Testis (tissue), 2 donors: ENCODE results near the gene SNAPC1.

Experiments
- POLR2A ChIP-seq: fragments of 450-650 bp; IDR thresholded peaks from one replicate; pipeline ENCODE4 v1.6.1; 2017; ENCODE audit warnings: antibody characterized with exemption, mild to moderate bottlenecking, moderate library complexity
- TF ChIP-seq, protein P1 (sequence below), 3 experiments: fragments of 450-650 bp in 2 of 3; fragments of 200-600 bp in 1 of 3; sonication (generic) in 1 of 3; IDR thresholded peaks; one replicate each; pipeline ENCODE4 v1.5.1; 2016 to 2019; ENCODE audit warnings: antibody characterized with exemption in 3 of 3, mild to moderate bottlenecking in 2 of 3, moderate library complexity in 1 of 3

DNA sequence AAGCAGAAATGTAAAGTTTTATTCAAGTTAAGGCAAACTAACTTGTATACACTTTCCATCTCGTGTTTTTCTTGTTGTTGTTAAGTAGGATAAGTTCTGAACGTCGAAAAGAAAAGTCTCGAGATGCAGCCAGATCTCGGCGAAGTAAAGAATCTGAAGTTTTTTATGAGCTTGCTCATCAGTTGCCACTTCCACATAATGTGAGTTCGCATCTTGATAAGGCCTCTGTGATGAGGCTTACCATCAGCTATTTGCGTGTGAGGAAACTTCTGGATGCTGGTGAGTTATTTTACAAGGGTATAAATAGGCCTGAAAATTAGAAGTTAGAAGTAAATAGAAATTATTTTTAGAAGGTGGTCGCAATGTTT lies 41.9 kb upstream of the SNAPC1 start:
- TF ChIP-seq, protein P1, sequence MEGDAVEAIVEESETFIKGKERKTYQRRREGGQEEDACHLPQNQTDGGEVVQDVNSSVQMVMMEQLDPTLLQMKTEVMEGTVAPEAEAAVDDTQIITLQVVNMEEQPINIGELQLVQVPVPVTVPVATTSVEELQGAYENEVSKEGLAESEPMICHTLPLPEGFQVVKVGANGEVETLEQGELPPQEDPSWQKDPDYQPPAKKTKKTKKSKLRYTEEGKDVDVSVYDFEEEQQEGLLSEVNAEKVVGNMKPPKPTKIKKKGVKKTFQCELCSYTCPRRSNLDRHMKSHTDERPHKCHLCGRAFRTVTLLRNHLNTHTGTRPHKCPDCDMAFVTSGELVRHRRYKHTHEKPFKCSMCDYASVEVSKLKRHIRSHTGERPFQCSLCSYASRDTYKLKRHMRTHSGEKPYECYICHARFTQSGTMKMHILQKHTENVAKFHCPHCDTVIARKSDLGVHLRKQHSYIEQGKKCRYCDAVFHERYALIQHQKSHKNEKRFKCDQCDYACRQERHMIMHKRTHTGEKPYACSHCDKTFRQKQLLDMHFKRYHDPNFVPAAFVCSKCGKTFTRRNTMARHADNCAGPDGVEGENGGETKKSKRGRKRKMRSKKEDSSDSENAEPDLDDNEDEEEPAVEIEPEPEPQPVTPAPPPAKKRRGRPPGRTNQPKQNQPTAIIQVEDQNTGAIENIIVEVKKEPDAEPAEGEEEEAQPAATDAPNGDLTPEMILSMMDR (IDR thresholded peaks at IDR 0.05), result no peak
- no peak for TF ChIP-seq POLR2A
